Measurements from ENCODE around the gene ZNF746. TPM values are rescaled to one million over a fixed set of nuclear protein-coding genes. Genes with fewer than 3 reads are reported as not detected.

ZNF746 gene
- total RNA-seq, 1 donor from 2014 or later, result 20.2 TPM

GRCh38 chr7:149431486-149432120, 66.0 kb downstream of the ZNF746 start:
- no peaks in the 10 kb centered on the region for H3K9me3 Mint-ChIP-seq
- peaks cover 30% of the 10 kb centered on the region for H3K36me3 Mint-ChIP-seq
- no peaks in the 10 kb centered on the region for H3K27me3 Mint-ChIP-seq
- no peak overlapping the region for H3K27ac Mint-ChIP-seq
- H3K4me1 Mint-ChIP-seq (ENCODE audit: unreplicated experiment), result peaks cover 7% of the 10 kb centered on the region
- no peak overlapping the region for H3K4me3 Mint-ChIP-seq
- no peak for TF ChIP-seq CTCF (conservative IDR thresholded peaks at IDR 0.05)
- DNase-seq (ENCODE audit: extremely low spot score, unreplicated experiment), result peak; percentile 58

- H3K27me3 Mint-ChIP-seq, result no peaks in the 10 kb centered on the region
- H3K4me3 Mint-ChIP-seq, result no peak overlapping the region
- peaks cover 26% of the 10 kb centered on the region for H3K36me3 Mint-ChIP-seq
- TF ChIP-seq CTCF (conservative IDR thresholded peaks at IDR 0.05), result no peak
- no peak for DNase-seq (ENCODE audit: extremely low spot score, unreplicated experiment)
- no peaks in the 10 kb centered on the region for H3K9me3 Mint-ChIP-seq
- H3K27ac Mint-ChIP-seq, result no peak overlapping the region
- peaks cover 7% of the 10 kb centered on the region for H3K4me1 Mint-ChIP-seq (ENCODE audit: unreplicated experiment)
Observed at GRCh38 chr7:149430192-149430591, 67.4 kb downstream of the ZNF746 start.

DNA sequence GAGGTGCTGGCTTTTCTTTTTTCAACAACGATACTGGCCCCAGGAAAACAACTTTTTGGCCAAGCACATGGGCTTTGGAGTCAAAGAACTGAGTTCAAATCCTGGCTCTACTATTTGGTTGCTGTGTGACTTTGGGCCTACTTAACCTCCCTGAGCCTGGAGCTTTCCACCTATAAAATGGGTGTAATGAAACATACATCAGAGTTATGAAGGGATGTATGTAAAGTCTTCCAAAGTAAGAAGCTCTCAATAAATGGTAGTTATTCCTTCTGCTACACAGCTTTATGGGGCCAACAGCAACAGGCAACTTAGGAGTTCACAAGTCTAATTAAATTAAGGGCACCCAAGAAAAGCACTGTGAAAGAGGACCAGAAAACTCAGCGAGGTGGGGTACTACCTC, 69.7 kb downstream of the ZNF746 start:
- Mint-ChIP-seq H3K9me3 (no peaks in the 10 kb centered on the region), H3K4me1 (ENCODE audit: unreplicated experiment) (peaks cover 7% of the 10 kb centered on the region), H3K27ac (no peak overlapping the region), H3K36me3 (peaks cover 15% of the 10 kb centered on the region), H3K27me3 (no peaks in the 10 kb centered on the region), H3K4me3 (no peak overlapping the region)
- DNase-seq (ENCODE audit: extremely low spot score, unreplicated experiment), result no peak
- no peak for TF ChIP-seq CTCF (conservative IDR thresholded peaks at IDR 0.05)

GRCh38 chr7:149427096-149427680, 70.4 kb downstream of the ZNF746 start:
- DNase-seq (ENCODE audit: extremely low spot score, unreplicated experiment), result no peak
- no peak for TF ChIP-seq CTCF (conservative IDR thresholded peaks at IDR 0.05)
- Mint-ChIP-seq H3K4me3 (no peak overlapping the region), H3K27me3 (no peaks in the 10 kb centered on the region), H3K27ac (no peak overlapping the region), H3K36me3 (peaks cover 12% of the 10 kb centered on the region), H3K9me3 (no peaks in the 10 kb centered on the region), H3K4me1 (ENCODE audit: unreplicated experiment) (peaks cover 7% of the 10 kb centered on the region)

GRCh38 chr7:149423449-149424110, 74.0 kb downstream of the ZNF746 start:
- Mint-ChIP-seq H3K4me1 (ENCODE audit: unreplicated experiment) (no peaks in the 10 kb centered on the region), H3K4me3 (peak overlapping the region; percentile 5), H3K27me3 (no peaks in the 10 kb centered on the region), H3K36me3 (no peaks in the 10 kb centered on the region), H3K27ac (no peak overlapping the region), H3K9me3 (no peaks in the 10 kb centered on the region)
- no peak for TF ChIP-seq CTCF (conservative IDR thresholded peaks at IDR 0.05)
- no peak for DNase-seq (ENCODE audit: extremely low spot score, unreplicated experiment)
